Right renal pelvis (tissue), 4 donors: ENCODE measurements around the gene DBN1. TPM values are rescaled to one million over a fixed set of nuclear protein-coding genes. Genes with fewer than 3 reads are reported as not detected.
"Not testable (repeated sequence)": the region's sequence is repeated elsewhere in the genome, so short reads cannot be mapped to it uniquely, and the experiment has no call there.

Experiments used
- DNase-seq, 4 donors: peaks; one replicate each; pipeline ENCODE4 v3.0.0-alpha.2; 2013; ENCODE audit warnings: low read depth in 4 of 4, low spot score in 3 of 4, missing footprints in 1 of 4
- polyA plus RNA-seq, 4 donors: library from polyadenylated mRNA; unstranded; fragments of 120-200 nt; gene quantifications; one replicate each; pipeline ENCODE4 v1.2.1, GENCODE V29; 2013; ENCODE audit not compliant: insufficient read length in 4 of 4

The DBN1 gene
- polyA plus RNA-seq, 4 donors = 169 to 203 (median 179) TPM

- DNase-seq = no peak
These were observed 41.1 kb downstream of the DBN1 start for GRCh38 chr5:177432143-177432838.

DNA sequence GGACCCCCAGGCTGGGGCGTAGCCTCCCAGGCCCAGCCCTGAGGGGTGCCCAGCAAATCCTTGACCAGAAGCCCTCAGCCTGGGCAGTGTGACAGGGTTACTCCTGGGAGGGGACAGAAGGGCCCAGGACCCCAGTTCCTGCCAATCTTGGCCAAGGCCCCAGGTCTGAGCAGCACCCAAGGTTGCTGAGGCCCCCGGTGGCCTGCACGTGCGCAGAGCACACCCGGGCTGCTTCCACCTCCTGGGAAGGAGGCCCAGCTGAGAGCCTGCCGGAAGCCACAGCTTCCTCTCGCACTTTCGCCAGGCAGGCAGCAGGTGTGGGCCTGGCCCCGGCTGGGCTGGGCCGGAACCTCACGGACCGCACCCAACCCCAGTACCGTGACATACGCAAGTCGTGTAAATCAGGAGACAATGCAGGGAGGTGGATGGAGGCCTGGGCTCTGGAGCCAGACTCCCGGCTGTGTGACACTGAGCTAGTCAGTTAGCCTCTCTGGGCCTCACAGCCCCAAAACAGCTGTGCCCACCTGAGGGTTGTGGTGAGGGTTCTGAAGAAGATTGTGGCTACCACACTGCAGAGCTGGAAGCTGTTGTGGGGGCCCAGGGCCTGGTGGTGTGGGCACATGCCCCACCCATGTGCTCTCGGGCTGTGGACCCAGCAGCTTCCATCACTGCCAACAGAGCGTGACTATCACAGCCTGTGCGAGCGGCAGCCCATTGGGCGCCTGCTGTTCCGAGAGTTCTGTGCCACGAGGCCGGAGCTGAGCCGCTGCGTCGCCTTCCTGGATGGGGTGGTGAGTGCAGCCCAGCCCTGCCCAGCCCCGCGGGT lies 41.9 kb downstream of the DBN1 start:
- no peak for DNase-seq

- DNase-seq = no peak
These were observed 42.5 kb downstream of the DBN1 start for GRCh38 chr5:177430972-177431316.

GRCh38 chr5:177430140-177430951 lies 43.1 kb downstream of the DBN1 start:
- DNase-seq = no peak

GRCh38 chr5:177429248-177430040 lies 44.0 kb downstream of the DBN1 start:
- DNase-seq = no peak

GRCh38 chr5:177428574-177429217 lies 44.7 kb downstream of the DBN1 start:
- no peak for DNase-seq

DNA sequence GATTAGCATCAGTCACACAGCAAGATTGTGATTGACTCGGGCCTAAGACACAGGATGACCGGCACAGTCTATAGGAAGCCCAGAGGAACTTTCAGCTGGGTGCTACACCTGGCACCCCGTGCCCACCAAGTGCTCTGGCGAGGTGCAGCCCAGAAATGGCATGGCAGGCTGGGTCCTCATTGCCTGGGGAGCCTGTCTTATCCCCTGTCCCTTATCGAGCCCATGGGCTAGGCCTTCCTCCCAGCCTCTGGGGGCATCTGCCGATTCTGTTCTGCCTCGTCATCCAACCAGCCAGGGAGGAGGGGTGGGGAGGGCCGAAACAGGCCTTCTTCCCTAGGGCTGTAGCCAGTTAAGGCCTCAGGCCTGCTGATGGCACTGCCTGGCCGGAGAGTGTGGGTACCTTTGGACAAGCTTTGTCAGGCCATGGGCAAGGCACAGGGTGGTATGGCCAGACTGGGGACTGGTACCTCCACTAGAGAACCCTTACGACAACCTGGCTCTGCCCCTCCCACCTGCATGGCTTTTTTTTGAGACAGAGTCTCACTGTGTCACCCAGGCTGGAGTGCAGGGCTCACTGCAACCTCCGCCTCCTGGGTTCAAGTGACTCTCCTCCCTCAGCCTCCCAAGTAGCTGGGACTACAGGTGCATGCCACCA lies 45.4 kb downstream of the DBN1 start:
- DNase-seq = no peak

DNA sequence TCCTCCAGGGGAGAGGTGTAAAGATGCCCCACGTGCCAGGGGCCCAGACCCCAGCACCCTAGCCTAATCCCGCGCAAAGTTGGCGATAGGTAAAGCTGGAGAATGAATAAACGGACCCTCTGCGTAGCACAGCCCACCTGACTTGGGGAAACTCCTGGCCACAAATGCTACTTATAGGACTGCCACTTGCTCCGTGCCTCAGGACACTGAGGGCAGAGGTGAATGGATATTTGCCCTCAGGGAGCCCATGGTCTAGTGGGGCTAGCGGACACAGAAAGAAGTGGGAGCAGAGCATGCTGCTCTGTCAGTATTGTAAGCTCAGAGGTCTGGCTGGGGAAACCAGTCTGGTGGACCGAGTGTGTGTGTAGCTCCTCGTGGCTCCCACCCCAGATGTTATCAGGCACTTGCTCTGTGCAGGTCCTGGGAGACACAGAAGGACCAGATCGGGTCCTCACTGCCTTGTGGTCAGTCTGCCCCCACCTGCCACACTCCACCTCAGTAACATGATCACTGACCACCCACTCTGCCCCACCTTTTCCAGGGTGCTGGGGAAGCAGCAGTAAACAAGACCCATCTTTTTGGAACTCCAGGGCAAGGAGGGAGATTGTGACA lies 46.1 kb downstream of the DBN1 start:
- DNase-seq = no peak

GRCh38 chr5:177426566-177427210 lies 46.7 kb downstream of the DBN1 start, which contains the start of gene GRK6:
Gene GRK6 (plus strand): TSS chr5:177426676. CDS start chr5:177426846, 170 bp downstream.
- DNase-seq = no peak

GRCh38 chr5:177425801-177426565 lies 47.5 kb downstream of the DBN1 start:
- DNase-seq = peak; percentile 100

GRCh38 chr5:177425196-177425800 lies 48.1 kb downstream of the DBN1 start:
- no peak for DNase-seq

- DNase-seq = no peak
These were observed 49.8 kb downstream of the DBN1 start for GRCh38 chr5:177423671-177424070.

- DNase-seq = no peak
These were observed 52.2 kb downstream of the DBN1 start for GRCh38 chr5:177421062-177421798.

- not testable (repeated sequence) for DNase-seq
These were observed 53.0 kb downstream of the DBN1 start for GRCh38 chr5:177420472-177420871.

DNA sequence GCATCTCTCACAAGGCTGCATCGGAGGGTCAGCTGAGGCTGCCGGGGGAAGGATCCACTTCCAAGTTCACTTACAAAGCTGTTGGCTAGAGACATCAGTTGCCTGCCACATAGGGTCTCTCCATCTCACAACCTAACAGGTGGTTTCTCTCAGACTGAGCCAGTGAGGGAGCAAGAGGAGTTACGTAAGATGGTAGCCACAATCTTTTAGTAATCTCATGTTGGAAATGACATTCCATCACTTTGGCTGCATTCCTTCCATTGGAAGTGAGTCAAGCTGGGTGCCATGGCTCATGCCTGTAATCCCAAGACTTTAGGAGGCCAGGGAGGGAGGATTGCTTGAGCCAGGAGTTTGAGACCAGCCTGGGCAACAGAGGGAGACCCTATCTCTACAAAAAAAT lies 54.4 kb downstream of the DBN1 start:
- DNase-seq = no peak

GRCh38 chr5:177417081-177417480 lies 56.4 kb downstream of the DBN1 start:
- not testable (repeated sequence) for DNase-seq

GRCh38 chr5:177414481-177414880 lies 59.0 kb downstream of the DBN1 start:
- no peak for DNase-seq
